Measurements from ENCODE around the gene PRMT7. TPM values are rescaled to one million over a fixed set of nuclear protein-coding genes. Genes with fewer than 3 reads are reported as not detected.
A peak's percentile ranks its signal among the peaks of the same experiment; 100 is the strongest.

The PRMT7 gene
- total and polyA plus RNA-seq, 2 of the 8 experiments (the other 6 are each of a cell fraction or from before 2014, with no cell fraction given), result 48.2 to 49.3 TPM

DNA sequence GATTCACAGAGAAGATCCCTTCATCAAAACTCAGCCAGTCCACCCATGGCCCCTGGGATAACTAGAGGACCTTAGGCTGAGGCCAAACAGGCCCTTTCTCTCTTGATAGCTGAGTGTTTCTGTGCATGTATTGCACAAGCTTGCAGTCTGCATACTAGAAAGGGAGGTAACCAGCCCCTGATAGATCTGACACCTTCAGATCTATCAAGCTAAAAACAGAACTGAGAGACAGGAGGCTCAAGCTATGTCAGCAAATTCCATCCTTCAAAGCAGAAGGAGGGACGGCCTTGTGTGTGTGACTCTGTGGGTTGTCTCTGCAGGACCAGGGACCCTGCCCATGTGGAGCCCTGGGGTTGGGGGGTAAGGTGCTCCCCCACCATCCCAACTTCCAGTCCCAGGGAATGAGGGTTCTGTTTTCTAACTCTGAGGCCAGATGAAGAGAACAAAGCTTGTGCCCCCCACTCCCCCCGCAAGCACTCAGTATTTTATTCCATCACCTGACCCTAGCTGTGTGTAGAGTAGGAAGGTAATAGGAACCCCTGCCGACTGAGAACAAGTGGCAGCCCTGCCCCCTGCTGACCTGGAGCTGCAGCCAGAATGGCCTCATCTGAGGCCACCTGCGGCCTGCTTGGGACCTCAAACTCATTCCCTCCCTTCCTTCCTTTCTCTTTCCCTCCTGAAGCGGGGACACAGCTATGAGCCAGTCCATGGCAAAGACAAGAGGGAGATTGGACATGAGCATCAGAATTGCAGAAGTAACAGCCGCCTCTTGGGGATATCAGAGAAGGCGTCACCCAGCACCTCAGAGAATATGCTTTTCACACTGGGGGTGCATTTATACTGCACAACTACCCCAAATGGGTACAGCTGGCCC, 73.7 kb downstream of the PRMT7 start:
- H3K79me1 ChIP-seq (ENCODE audit: low read depth, low read length), result no peaks in the 10 kb centered on the region
- H3K18ac ChIP-seq (ENCODE audit: extremely low read depth, low read length), result peak overlapping the region; percentile 42; the same call in 1 of the 2 replicates
- H3K4ac ChIP-seq (replicated peaks; ENCODE audit: insufficient read length, low read depth, low read length), result no peak overlapping the region
- TF ChIP-seq SP4 (IDR thresholded peaks at IDR 0.05; ENCODE audit: low read length), result no peak
- TF ChIP-seq, protein P1, sequence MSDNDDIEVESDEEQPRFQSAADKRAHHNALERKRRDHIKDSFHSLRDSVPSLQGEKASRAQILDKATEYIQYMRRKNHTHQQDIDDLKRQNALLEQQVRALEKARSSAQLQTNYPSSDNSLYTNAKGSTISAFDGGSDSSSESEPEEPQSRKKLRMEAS (IDR thresholded peaks at IDR 0.05), result peak; percentile 33; the same call in 1 of the 2 replicates
- TF ChIP-seq SRF (IDR thresholded peaks at IDR 0.05; ENCODE audit: low read depth, low read length), result no peak
- no peak for TF ChIP-seq CHD2 (IDR thresholded peaks at IDR 0.05; ENCODE audit: low read length)
- TF ChIP-seq, protein P2, sequence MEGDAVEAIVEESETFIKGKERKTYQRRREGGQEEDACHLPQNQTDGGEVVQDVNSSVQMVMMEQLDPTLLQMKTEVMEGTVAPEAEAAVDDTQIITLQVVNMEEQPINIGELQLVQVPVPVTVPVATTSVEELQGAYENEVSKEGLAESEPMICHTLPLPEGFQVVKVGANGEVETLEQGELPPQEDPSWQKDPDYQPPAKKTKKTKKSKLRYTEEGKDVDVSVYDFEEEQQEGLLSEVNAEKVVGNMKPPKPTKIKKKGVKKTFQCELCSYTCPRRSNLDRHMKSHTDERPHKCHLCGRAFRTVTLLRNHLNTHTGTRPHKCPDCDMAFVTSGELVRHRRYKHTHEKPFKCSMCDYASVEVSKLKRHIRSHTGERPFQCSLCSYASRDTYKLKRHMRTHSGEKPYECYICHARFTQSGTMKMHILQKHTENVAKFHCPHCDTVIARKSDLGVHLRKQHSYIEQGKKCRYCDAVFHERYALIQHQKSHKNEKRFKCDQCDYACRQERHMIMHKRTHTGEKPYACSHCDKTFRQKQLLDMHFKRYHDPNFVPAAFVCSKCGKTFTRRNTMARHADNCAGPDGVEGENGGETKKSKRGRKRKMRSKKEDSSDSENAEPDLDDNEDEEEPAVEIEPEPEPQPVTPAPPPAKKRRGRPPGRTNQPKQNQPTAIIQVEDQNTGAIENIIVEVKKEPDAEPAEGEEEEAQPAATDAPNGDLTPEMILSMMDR (IDR thresholded peaks at IDR 0.05; ENCODE audit: control extremely low read depth in 1 of 3, insufficient read depth in 1 of 3, low read depth in 1 of 3, low read length in 3 of 3), result peak in 2 of 3 experiments; percentile 3 to 7; a peak in 2 of 4 replicates
- TF ChIP-seq, protein P3, sequence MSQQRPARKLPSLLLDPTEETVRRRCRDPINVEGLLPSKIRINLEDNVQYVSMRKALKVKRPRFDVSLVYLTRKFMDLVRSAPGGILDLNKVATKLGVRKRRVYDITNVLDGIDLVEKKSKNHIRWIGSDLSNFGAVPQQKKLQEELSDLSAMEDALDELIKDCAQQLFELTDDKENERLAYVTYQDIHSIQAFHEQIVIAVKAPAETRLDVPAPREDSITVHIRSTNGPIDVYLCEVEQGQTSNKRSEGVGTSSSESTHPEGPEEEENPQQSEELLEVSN (IDR thresholded peaks at IDR 0.05), result peak; percentile 52; the same call in 1 of the 2 replicates
- no peak overlapping the region for H4K8ac ChIP-seq (ENCODE audit: extremely low read depth, insufficient read depth, low read length)
- no peaks in the 10 kb centered on the region for H3K79me2 ChIP-seq (ENCODE audit: control insufficient read depth in 1 of 2, insufficient read depth in 2 of 2, low read length in 2 of 2)
- H2BK15ac ChIP-seq (ENCODE audit: low read length), result 0 out of 2 replicates have a peak overlapping the region, but pooled peaks have one; percentile 1
- no peak overlapping the region for H3K14ac ChIP-seq (ENCODE audit: insufficient read length)
- CTCF ChIA-PET (ENCODE audit: partially characterized antibody), result interaction anchor here (0.9 to 10.6 kb wide), 10 partner anchors 9 to 126 kb away, joined by 3 to 221 read pairs (median 4); no protein-coding TSS in a partner anchor
- no peaks in the 10 kb centered on the region for H3K36me3 ChIP-seq (ENCODE audit: control insufficient read depth in 2 of 4, insufficient read depth in 4 of 4, low read length in 3 of 4)
- H3K4me2 ChIP-seq (ENCODE audit: insufficient read depth in 1 of 2, low read depth in 2 of 2, low read length in 2 of 2), result no peak overlapping the region; a peak in 2 of 4 replicates
- POLR2A ChIA-PET (ENCODE audit: partially characterized antibody), result interaction anchor here (1.0 to 1.6 kb wide), 4 partner anchors 16 to 25 kb away, joined by 3 to 6 read pairs (median 4); no protein-coding TSS in a partner anchor
- H2BK120ac ChIP-seq (replicated peaks; ENCODE audit: low read depth, low read length), result no peak overlapping the region
- H3K56ac ChIP-seq (replicated peaks; ENCODE audit: insufficient read length, low read depth, low read length), result no peak overlapping the region
- peak overlapping the region; percentile 57 for H2BK20ac ChIP-seq (ENCODE audit: low read length)
- H3K23me2 ChIP-seq (ENCODE audit: low read depth, low read length), result no peaks in the 10 kb centered on the region
- H3K4me3 ChIP-seq (ENCODE audit: extremely low read depth in 1 of 4, insufficient read depth in 2 of 4, low read depth in 3 of 4, low read length in 4 of 4), result no peak overlapping the region
- peak overlapping the region; percentile 25 for H4K91ac ChIP-seq (replicated peaks; ENCODE audit: insufficient read length, low read length)
- H4K20me1 ChIP-seq (replicated peaks in 1 of 2; ENCODE audit: control insufficient read depth in 1 of 2, insufficient read depth in 2 of 2, low read length in 2 of 2), result no peaks in the 10 kb centered on the region
- H2BK5ac ChIP-seq (ENCODE audit: low read depth, low read length), result peak overlapping the region; percentile 37; the same call in 1 of the 2 replicates
- peak overlapping the region; percentile 94 for H2AK5ac ChIP-seq (ENCODE audit: low read depth, low read length)
- no peak overlapping the region for H2AFZ ChIP-seq (ENCODE audit: low read length)
- no peak overlapping the region for H3K23ac ChIP-seq (ENCODE audit: insufficient read length)
- 58% methylated on average over 7 of the region's 7 CpGs; no CpG with 5 or more reads in 1 of the 2 experiments for WGBS, 2 experiments (ENCODE audit: extremely low coverage in 1 of 2, insufficient coverage in 1 of 2, insufficient read length in 1 of 2, insufficient replicate concordance in 2 of 2, low coverage in 1 of 2, low lambda C conversion rate in 2 of 2, missing lambda C conversion rate in 1 of 2)
- no peaks in the 10 kb centered on the region; a peak in 1 of 7 replicates for H3K27me3 ChIP-seq (replicated peaks in 1 of 4; ENCODE audit: control insufficient read depth in 3 of 4, extremely low read depth in 1 of 4, insufficient read depth in 3 of 4, low read length in 3 of 4)
- H3K27ac ChIP-seq (ENCODE audit: low read depth, low read length), result no peak overlapping the region
- H3K9ac ChIP-seq (replicated peaks in 1 of 4; ENCODE audit: extremely low read depth in 1 of 4, low read depth in 3 of 4, low read length in 3 of 4), result no peak overlapping the region
- H3K9me3 ChIP-seq (ENCODE audit: insufficient read depth in 2 of 2, low read depth in 1 of 2, low read length in 1 of 2), result no peaks in the 10 kb centered on the region
- peaks cover 3 to 28% (median 16%) of the 10 kb centered on the region in 4 experiments for H3K4me1 ChIP-seq (replicated peaks in 1 of 4; ENCODE audit: control insufficient read depth in 3 of 4, insufficient read depth in 4 of 4, low read length in 3 of 4)
- H4K5ac ChIP-seq (ENCODE audit: insufficient read length, low read depth, low read length), result no peak overlapping the region
- no peak for DNase-seq (ENCODE audit: low read depth in 1 of 2, low spot score in 2 of 2)
- H2BK12ac ChIP-seq (ENCODE audit: low read depth, low read length), result peak overlapping the region; percentile 77; the same call in 1 of the 2 replicates
- FAIRE-seq, result no peak
